Left lung (tissue), 10 donors: ENCODE measurements around the gene DHX9. TPM values are rescaled to one million over a fixed set of nuclear protein-coding genes. Genes with fewer than 3 reads are reported as not detected.
A peak's percentile ranks its signal among the peaks of the same experiment; 100 is the strongest.

Experiments
- ATAC-seq: fragments of 200-7000 bp; cut with Tn5 transposase; one replicate; pipeline ENCODE4 v1.9.1; 2020; ENCODE audit warnings: moderate library complexity
- DNase-seq, 4 donors: peaks; one replicate each; pipeline ENCODE4 v3.0.0-alpha.2; 2013 to 2020
- H3K27ac ChIP-seq, 2 donors: fragments of 200-600 bp; sonication (generic) in 1 of 2; one replicate each; pipeline versions ENCODE4 v1.5.0 to v1.8.0; 2020 to 2021
- H3K27me3 ChIP-seq, 2 donors: fragments of 200-600 bp; sonication (generic) in 1 of 2; one replicate each; pipeline versions ENCODE4 v1.5.0 to v1.8.0; 2020 to 2021
- H3K36me3 ChIP-seq, 2 donors: fragments of 200-600 bp; sonication (generic) in 1 of 2; one replicate each; pipeline versions ENCODE4 v1.5.0 to v1.8.0; 2020 to 2021
- H3K4me1 ChIP-seq, 2 donors: fragments of 200-600 bp; one replicate each; pipeline ENCODE4 v1.8.0; 2021
- H3K4me3 ChIP-seq, 2 donors: fragments of 200-600 bp; sonication (generic) in 1 of 2; one replicate each; pipeline versions ENCODE4 v1.5.0 to v1.8.0; 2020 to 2021; ENCODE audit warnings: mild to moderate bottlenecking in 1 of 2
- H3K9me3 ChIP-seq, 2 donors: fragments of 200-600 bp; sonication (generic) in 1 of 2; one replicate each; pipeline versions ENCODE4 v1.5.0 to v1.8.0; 2020 to 2021
- CTCF ChIP-seq, 2 donors: fragments of 200-600 bp; sonication (generic) in 1 of 2; IDR thresholded peaks; one replicate each; pipeline versions ENCODE4 v1.5.0 to v1.8.0; 2021; ENCODE audit warnings: antibody characterized with exemption in 2 of 2
- intact Hi-C, 2 donors: fragments of 100-400 bp; cut with DNase I; formaldehyde crosslinking; loops; one replicate each; pipeline versions ENCODE4 v1.11.2 to v1.14.2; 2022
- polyA plus RNA-seq, 6 donors: library from polyadenylated mRNA; unstranded; fragments of 120-200 nt; gene quantifications; one replicate each; pipeline ENCODE4 v1.2.1, GENCODE V29; 2013; ENCODE audit not compliant: insufficient read length in 6 of 6
- total RNA-seq, 2 donors: library from RNA; stranded (reverse); fragmentation: NEBNext Ultra II Directional; extraction: Animal tissue kit (Norgen Biotek cat#: 25700); gene quantifications; one replicate each; pipeline ENCODE4 v1.2.1, GENCODE V29; 2021
- donor health status: DM: no; HTN: yes; CAD: no.
- donor health status: DM: no; HTN: no; CAD: no.

Gene DHX9
- total and polyA plus RNA-seq, 8 donors: 109 to 269 (median 242) TPM

- no peaks in the 10 kb centered on the region for H3K27me3 ChIP-seq
- no peaks in the 10 kb centered on the region for H3K4me1 ChIP-seq
- H3K4me3 ChIP-seq: no peak overlapping the region
- TF ChIP-seq CTCF (IDR thresholded peaks at IDR 0.05): no peak
- H3K36me3 ChIP-seq: peaks cover 0 to 100% of the 10 kb centered on the region in 2 donors
- intact Hi-C loops: no loop called here
- ATAC-seq (no peak), DNase-seq (no peak)
- H3K9me3 ChIP-seq: no peaks in the 10 kb centered on the region
- H3K27ac ChIP-seq: no peak overlapping the region
These were observed 21.3 kb upstream of the DHX9 start for GRCh38 chr1:182817802-182818201.

DNA sequence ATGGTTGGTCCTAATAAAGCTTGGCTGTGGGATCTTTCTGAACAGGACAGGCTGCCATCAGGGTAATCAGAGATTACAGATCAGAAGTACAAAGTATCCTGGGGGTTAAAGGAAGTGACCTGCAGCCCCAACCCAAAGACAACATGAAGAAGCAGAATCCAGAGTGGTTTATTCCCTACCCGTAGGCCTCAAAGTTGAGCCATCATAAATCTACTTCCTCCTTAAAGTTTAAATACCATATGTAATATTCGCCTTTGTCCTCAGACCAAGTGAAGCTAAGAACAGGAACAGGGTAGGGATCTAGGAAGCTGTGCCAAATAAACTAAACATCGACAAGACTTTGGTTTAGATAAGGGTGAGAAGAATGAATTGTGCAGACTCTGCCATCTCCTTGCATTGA is 15.9 kb upstream of the DHX9 start:
- peak; percentile 10 for ATAC-seq
- intact Hi-C loops: no loop called here
- no peak for TF ChIP-seq CTCF (IDR thresholded peaks at IDR 0.05)

DNA sequence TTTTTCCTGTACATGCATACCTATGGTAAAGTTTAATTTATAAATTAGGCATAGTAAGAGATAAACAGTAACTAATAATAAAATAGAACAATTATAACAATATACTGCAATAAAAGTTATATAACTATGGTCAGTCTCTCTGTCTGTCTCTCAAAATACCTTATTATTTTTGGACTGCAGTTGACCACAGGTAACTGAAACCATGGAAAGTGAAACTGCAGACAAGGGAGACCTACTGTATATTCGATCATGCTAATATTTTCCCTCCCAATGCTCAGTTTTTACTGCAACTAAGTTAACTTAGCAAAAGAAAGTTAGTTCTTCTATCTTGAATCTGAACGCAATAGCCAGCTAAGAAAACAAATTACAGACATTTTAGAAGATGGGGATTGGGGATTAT is 12.3 kb upstream of the DHX9 start:
- Histone ChIP-seq H3K9me3 (no peaks in the 10 kb centered on the region), H3K36me3 (peaks cover 0 to 87% of the 10 kb centered on the region in 2 donors), H3K27me3 (no peaks in the 10 kb centered on the region), H3K4me1 (no peaks in the 10 kb centered on the region), H3K4me3 (no peak overlapping the region), H3K27ac (no peak overlapping the region)
- intact Hi-C loops: no loop called here
- no peak for DNase-seq
- no peak for ATAC-seq
- no peak for TF ChIP-seq CTCF (IDR thresholded peaks at IDR 0.05)

More for the DNA sequence above, 15.9 kb upstream of the DHX9 start:
- no peak for DNase-seq
- no peak overlapping the region for H3K27ac ChIP-seq
- H3K36me3 ChIP-seq: peaks cover 0 to 89% of the 10 kb centered on the region in 2 donors
- H3K27me3 ChIP-seq: no peaks in the 10 kb centered on the region
- no peaks in the 10 kb centered on the region for H3K9me3 ChIP-seq
- no peak overlapping the region for H3K4me3 ChIP-seq
- H3K4me1 ChIP-seq: no peaks in the 10 kb centered on the region

DNA sequence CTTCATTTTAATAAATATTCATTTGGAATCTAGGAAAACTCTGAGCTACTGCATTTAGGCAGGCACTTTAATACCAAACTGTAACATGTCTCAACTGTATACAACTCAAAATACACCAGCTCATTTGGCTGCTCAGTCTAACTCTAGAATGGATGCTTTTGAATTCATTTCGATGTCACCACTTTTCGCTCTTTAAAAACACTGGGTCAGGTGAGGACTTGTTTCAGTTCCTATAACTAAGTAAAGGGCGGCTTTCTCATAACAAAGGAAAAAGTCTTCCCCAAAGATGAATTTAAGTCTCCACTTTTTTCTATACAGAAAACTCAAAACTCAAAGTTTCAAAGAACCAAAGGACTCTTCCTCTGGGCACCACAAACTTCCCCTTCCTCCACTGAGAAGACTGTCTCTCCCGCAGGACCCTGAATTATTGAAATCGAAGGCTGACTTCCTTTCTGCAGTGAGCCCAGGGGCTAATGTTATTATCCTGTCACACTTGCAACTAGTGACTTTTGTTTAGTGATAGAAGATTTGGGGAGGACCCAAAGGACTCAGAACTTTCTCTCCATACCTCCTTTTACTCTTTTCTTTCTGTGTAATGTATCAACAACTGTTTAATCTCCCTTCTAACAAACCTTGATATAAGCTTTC is 9.7 kb upstream of the DHX9 start:
- no peaks in the 10 kb centered on the region for H3K27me3 ChIP-seq
- H3K4me1 ChIP-seq: no peaks in the 10 kb centered on the region
- peaks cover 0 to 72% of the 10 kb centered on the region in 2 donors for H3K36me3 ChIP-seq
- no peak overlapping the region for H3K4me3 ChIP-seq
- ATAC-seq (no peak), DNase-seq (no peak)
- no peak for TF ChIP-seq CTCF (IDR thresholded peaks at IDR 0.05)
- H3K9me3 ChIP-seq: no peaks in the 10 kb centered on the region
- no peak overlapping the region for H3K27ac ChIP-seq
- intact Hi-C loops: no loop called here

DNA sequence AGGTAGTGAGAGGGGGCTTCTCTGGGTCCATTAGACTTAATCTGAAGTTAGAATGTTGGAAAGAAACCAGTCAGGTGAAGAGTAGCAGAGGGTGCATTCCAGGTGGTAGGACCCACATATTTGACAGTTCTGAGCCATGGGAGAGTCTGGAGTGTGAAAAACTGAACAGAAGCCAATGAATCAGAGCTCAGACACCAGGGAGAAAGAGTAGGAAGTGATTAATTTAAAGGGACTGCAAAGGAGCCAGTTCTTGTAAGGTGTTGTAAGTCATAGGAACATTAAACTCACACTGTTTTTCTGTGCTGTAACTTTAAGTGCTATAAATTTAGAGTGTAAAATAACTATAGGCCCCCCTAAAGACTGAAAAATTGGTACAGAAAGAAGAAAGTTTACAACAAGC is 5.9 kb upstream of the DHX9 start:
- H3K4me1 ChIP-seq: peaks cover 0 to under 1% of the 10 kb centered on the region in 2 donors
- TF ChIP-seq CTCF (IDR thresholded peaks at IDR 0.05): no peak
- ATAC-seq (no peak), DNase-seq (no peak)
- H3K4me3 ChIP-seq: no peak overlapping the region
- H3K27me3 ChIP-seq: no peaks in the 10 kb centered on the region
- intact Hi-C loops: no loop called here
- no peak overlapping the region for H3K27ac ChIP-seq
- H3K9me3 ChIP-seq: no peaks in the 10 kb centered on the region
- peaks cover 0 to 33% of the 10 kb centered on the region in 2 donors for H3K36me3 ChIP-seq
